ENCODE results near the gene PES1. TPM values are rescaled to one million over a fixed set of nuclear protein-coding genes. Genes with fewer than 3 reads are reported as not detected.
A peak's percentile ranks its signal among the peaks of the same experiment; 100 is the strongest.
"Not testable (repeated sequence)": the region's sequence is repeated elsewhere in the genome, so short reads cannot be mapped to it uniquely, and the experiment has no call there.

Gene PES1
- polyA plus RNA-seq, 4 donors, result 65.8 to 74.7 (median 72.1) TPM

GRCh38 chr22:30556388-30556787 is 35.3 kb downstream of the PES1 start:
- DNase-seq (ENCODE audit: low read depth in 4 of 4, low spot score in 3 of 4), result no peak

- no peak for DNase-seq (ENCODE audit: low read depth in 4 of 4, low spot score in 3 of 4)
These were observed 36.2 kb downstream of the PES1 start for GRCh38 chr22:30555282-30556210.

- no peak for DNase-seq (ENCODE audit: low read depth in 4 of 4, low spot score in 3 of 4)
These were observed 37.7 kb downstream of the PES1 start for GRCh38 chr22:30553971-30554370.

GRCh38 chr22:30552719-30553118 is 39.0 kb downstream of the PES1 start:
- DNase-seq (ENCODE audit: low read depth in 4 of 4, low spot score in 3 of 4), result no peak

- DNase-seq (ENCODE audit: low read depth in 4 of 4, low spot score in 3 of 4), result not testable (repeated sequence)
These were observed 39.9 kb downstream of the PES1 start for GRCh38 chr22:30551813-30552212.

- DNase-seq (ENCODE audit: low read depth in 4 of 4, low spot score in 3 of 4), result no peak
These were observed 44.5 kb downstream of the PES1 start for GRCh38 chr22:30547188-30547587.

- DNase-seq (ENCODE audit: low read depth in 4 of 4, low spot score in 3 of 4), result no peak
These were observed 45.1 kb downstream of the PES1 start, which contains the start of gene SEC14L6 for GRCh38 chr22:30546616-30547015. SEC14L6 (minus strand) TSS chr22:30546741; CDS start chr22:30546682, 59 bp downstream.

GRCh38 chr22:30542811-30543188 is 48.9 kb downstream of the PES1 start:
- no peak for DNase-seq (ENCODE audit: low read depth in 4 of 4, low spot score in 3 of 4)

- DNase-seq (ENCODE audit: low read depth in 4 of 4, low spot score in 3 of 4), result peak in 1 of 4 donors; percentile 36
These were observed 49.5 kb downstream of the PES1 start for GRCh38 chr22:30541961-30542810.

GRCh38 chr22:30541511-30541910 is 50.2 kb downstream of the PES1 start:
- DNase-seq (ENCODE audit: low read depth in 4 of 4, low spot score in 3 of 4), result not testable (repeated sequence)

- DNase-seq (ENCODE audit: low read depth in 4 of 4, low spot score in 3 of 4), result no peak
These were observed 52.3 kb downstream of the PES1 start for GRCh38 chr22:30539368-30539767.

GRCh38 chr22:30538280-30538679 is 53.4 kb downstream of the PES1 start:
- DNase-seq (ENCODE audit: low read depth in 4 of 4, low spot score in 3 of 4), result no peak

GRCh38 chr22:30537083-30537731 is 54.5 kb downstream of the PES1 start:
- no peak for DNase-seq (ENCODE audit: low read depth in 4 of 4, low spot score in 3 of 4)

- no peak for DNase-seq (ENCODE audit: low read depth in 4 of 4, low spot score in 3 of 4)
These were observed 56.5 kb downstream of the PES1 start for GRCh38 chr22:30535182-30535581.

GRCh38 chr22:30531651-30532608 is 59.8 kb downstream of the PES1 start:
- no peak for DNase-seq (ENCODE audit: low read depth in 4 of 4, low spot score in 3 of 4)

GRCh38 chr22:30526656-30527055 is 65.1 kb downstream of the PES1 start:
- DNase-seq (ENCODE audit: low read depth in 4 of 4, low spot score in 3 of 4), result no peak
